Neural progenitor cell (in vitro differentiated cells): ENCODE results near the gene SPOCK1.

Experiments used
- CTCF ChIP-seq: fragments of 200-600 bp; sonication (generic); IDR thresholded peaks from 2 replicates; pipeline ENCODE4 v1.5.1; 2017; ENCODE audit warnings: antibody characterized with exemption, mild to moderate bottlenecking
- EZH2 ChIP-seq: fragments of 200-600 bp; sonication (generic); IDR thresholded peaks from 2 replicates; pipeline ENCODE4 v1.6.1; 2017; ENCODE audit warnings: antibody characterized with exemption, mild to moderate bottlenecking, moderate library complexity

- no peak for TF ChIP-seq EZH2
- no peak for TF ChIP-seq CTCF
These were observed 280.2 kb downstream of the SPOCK1 start for GRCh38 chr5:137218896-137219295.
